ENCODE data around the gene SLC30A5.
"Not testable (repeated sequence)": the region's sequence is repeated elsewhere in the genome, so short reads cannot be mapped to it uniquely, and the experiment has no call there.

The SLC30A5 gene

DNA sequence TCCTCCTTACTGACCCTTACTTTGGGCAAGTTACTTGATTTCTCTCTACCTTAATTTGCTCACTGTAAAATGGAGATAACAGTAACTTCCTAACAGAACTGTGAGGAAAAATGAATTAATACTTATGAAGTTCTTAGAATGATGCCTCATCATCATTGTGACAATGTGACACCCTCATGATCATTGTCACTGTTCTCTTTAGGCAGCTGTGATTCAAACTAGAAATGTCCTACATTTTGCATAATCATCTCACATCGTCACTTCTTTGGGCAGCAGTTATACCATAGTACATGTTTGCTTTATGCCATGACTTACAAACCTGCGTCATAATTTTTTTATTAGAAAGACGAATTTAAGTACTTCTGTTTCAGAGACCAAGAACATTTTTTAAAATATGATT, 9.7 kb downstream of the SLC30A5 start:
- TF ChIP-seq, protein P1, sequence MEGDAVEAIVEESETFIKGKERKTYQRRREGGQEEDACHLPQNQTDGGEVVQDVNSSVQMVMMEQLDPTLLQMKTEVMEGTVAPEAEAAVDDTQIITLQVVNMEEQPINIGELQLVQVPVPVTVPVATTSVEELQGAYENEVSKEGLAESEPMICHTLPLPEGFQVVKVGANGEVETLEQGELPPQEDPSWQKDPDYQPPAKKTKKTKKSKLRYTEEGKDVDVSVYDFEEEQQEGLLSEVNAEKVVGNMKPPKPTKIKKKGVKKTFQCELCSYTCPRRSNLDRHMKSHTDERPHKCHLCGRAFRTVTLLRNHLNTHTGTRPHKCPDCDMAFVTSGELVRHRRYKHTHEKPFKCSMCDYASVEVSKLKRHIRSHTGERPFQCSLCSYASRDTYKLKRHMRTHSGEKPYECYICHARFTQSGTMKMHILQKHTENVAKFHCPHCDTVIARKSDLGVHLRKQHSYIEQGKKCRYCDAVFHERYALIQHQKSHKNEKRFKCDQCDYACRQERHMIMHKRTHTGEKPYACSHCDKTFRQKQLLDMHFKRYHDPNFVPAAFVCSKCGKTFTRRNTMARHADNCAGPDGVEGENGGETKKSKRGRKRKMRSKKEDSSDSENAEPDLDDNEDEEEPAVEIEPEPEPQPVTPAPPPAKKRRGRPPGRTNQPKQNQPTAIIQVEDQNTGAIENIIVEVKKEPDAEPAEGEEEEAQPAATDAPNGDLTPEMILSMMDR (IDR thresholded peaks at IDR 0.05; ENCODE audit: borderline replicate concordance, insufficient read depth, low read depth, low read length) = no peak
- no peak overlapping the region for H3K4me3 ChIP-seq (ENCODE audit: low read depth, low read length)

DNA sequence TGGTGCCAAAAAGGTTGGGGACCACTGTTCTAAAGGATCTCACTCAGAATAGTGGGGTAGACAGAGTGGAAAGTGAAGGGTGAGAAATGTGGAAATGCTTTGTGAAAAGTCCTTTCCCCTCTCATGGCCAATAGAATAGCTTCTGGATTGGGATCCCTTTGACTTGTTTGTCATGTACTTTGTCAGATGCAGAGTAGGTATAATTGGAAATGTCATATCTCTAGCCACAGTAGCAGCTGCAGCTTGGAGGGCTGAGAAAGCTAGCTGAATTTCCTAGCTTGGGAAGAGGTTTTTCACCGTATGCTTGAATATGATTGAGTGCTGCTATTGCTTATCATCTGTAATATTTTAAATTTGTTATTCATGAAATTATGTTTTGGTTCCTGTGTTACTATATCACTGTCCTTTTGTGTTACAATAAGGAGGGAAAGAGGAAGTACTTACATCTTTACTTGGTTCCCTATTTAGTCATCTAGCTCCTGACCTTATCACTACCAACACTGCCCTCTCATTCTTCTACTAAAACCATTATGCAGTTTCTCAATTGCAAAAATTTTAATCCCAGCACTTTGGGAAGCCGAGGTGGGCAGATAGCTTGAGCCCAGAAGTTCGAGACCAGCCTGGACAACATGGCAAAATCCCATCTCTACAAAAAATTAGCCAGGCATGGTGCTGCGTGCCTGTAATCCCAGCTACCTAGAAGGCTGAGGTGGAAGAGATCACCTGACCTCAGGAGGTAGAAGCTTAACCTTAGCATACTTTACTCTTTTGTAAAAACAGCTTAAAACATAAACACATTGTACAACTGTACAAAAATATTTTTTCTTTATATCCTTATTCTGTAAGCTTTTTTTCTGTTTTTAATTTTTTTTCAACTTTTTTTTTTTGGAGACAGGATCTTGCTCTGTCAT, 12.4 kb downstream of the SLC30A5 start:
- no peak overlapping the region for H3K4me3 ChIP-seq (ENCODE audit: low read depth, low read length)
- TF ChIP-seq, protein P1 (IDR thresholded peaks at IDR 0.05; ENCODE audit: borderline replicate concordance, insufficient read depth, low read depth, low read length) = no peak

DNA sequence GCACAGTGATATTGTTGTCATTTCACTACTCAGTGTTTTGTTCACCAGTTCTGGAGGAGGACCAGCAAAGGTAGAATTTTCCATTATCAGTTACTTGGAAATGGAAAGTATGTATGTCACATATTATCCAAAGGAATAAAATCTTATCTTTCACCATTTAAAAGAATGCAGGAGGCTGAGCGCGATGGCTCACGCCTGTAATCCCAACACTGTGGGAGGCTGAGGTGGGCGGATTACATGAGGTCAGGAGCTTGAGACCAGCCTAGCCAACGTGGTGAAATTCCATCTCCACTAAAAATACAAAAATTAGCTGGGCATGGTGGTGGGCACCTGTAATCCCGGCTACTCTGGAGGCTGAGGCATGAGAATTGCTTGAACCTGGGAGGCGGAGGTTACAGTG, 14.6 kb downstream of the SLC30A5 start:
- not testable (repeated sequence) for H3K4me3 ChIP-seq (ENCODE audit: low read depth, low read length)

DNA sequence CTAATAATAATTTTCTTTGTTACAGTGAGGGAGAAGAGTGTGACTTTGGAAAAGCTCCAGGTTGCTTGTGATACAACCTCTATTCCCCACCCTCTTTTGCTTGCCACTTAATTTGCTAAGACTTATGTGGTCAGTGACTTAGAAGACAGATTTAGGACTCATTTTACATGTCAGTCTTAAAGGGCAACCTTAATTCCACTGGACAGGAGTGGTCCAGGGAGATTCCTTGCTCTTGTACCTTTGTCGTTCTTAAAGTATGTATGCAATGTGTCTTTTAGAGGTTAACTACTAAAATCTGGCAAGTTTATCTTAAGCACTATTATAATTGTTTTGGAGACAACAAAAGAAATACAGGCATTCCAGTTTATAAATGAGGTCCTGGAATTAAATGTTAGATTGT, 20.0 kb downstream of the SLC30A5 start:
- no peak overlapping the region for H3K4me3 ChIP-seq (ENCODE audit: low read depth, low read length)
- TF ChIP-seq, protein P1 (IDR thresholded peaks at IDR 0.05; ENCODE audit: borderline replicate concordance, insufficient read depth, low read depth, low read length) = no peak

DNA sequence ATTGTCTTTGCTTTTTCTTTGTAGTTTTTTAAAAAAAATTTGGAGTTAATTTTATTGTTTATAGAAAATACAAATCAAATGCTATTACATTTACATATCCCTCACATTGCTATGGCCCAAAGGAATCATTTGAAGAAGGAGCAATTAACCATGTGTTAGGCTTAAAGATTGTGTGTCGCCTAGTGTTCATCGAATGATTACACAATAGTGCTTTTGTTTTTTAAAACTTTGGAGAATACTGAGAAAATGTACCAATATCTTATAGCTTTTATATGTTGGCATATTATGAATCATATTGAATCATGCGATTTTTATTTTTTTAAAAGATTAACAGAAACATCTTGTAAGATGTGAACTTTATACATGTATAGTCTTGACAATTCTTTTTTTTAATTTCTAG, 21.7 kb downstream of the SLC30A5 start:
- no peak overlapping the region for H3K4me3 ChIP-seq (ENCODE audit: low read depth, low read length)
- TF ChIP-seq, protein P1 (IDR thresholded peaks at IDR 0.05; ENCODE audit: borderline replicate concordance, insufficient read depth, low read depth, low read length) = no peak

DNA sequence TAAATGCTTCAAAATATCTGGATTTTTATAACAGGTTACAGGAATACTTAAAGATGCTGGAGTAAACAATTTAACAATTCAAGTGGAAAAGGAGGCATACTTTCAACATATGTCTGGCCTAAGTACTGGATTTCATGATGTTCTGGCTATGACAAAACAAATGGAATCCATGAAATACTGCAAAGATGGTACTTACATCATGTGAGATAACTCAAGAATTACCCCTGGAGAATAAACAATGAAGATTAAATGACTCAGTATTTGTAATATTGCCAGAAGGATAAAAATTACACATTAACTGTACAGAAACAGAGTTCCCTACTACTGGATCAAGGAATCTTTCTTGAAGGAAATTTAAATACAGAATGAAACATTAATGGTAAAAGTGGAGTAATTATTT, 35.6 kb downstream of the SLC30A5 start:
- TF ChIP-seq, protein P1 (IDR thresholded peaks at IDR 0.05; ENCODE audit: borderline replicate concordance, insufficient read depth, low read depth, low read length) = no peak
- no peak overlapping the region for H3K4me3 ChIP-seq (ENCODE audit: low read depth, low read length)

DNA sequence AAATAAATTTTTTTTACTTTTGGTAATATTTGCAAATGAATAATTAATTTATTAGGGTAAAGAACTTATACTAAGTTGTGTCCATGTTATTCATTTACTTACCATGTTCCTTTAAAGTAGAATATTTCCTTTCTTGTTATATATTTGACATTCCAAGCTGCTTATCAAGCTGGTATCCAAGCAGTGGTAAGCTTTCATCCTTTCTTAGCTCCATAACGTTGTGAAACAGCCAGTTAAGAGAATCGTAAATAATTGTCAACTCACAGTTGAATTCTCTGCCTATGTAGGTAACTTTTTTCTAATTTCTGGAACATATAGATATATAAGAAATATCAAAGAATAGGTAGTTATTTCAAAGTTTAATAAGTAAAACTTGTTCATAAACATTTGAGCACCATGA, 36.4 kb downstream of the SLC30A5 start:
- TF ChIP-seq, protein P1 (IDR thresholded peaks at IDR 0.05; ENCODE audit: borderline replicate concordance, insufficient read depth, low read depth, low read length) = no peak
- H3K4me3 ChIP-seq (ENCODE audit: low read depth, low read length) = no peak overlapping the region

Data from GM12875 (cell line).